Keratinocyte (primary cell): ENCODE measurements around the gene ERC1.

Experiments
- CTCF ChIP-seq, 3 experiments: IDR thresholded peaks in 1 of 3; conservative IDR thresholded peaks in 1 of 3; optimal IDR thresholded peaks in 1 of 3; 2 replicates in 2 of 3; 3 replicates in 1 of 3; pipeline versions ENCODE3 to v1.5.1; 2011; ENCODE audit warnings: low read length in 3 of 3, mild to moderate bottlenecking in 3 of 3, moderate library complexity in 2 of 3, control low read depth in 1 of 3, inconsistent platforms in 1 of 3; ENCODE audit not compliant: insufficient read depth in 2 of 3; ENCODE audit errors: extremely low read depth in 1 of 3
- EZH2 ChIP-seq: IDR thresholded peaks from one replicate; pipeline ENCODE4 v1.6.1; 2012; ENCODE audit warnings: inconsistent platforms, mild to moderate bottlenecking, low read length, moderate library complexity

GRCh38 chr12:1515428-1515827 is 524.4 kb downstream of the ERC1 start:
- no peak for TF ChIP-seq CTCF (optimal IDR thresholded peaks at IDR 0.05 in 1 of 3, IDR thresholded peaks at IDR 0.05 in 1 of 3, conservative IDR thresholded peaks at IDR 0.05 in 1 of 3; ENCODE audit: extremely low read depth in 1 of 3, insufficient read depth in 2 of 3, low read length in 3 of 3)
- TF ChIP-seq EZH2, result no peak
